Hematopoietic multipotent progenitor cell treated with erythropoietin and hydrocortisone succinate and interleukin-3 and kit ligand, for 6 days (in vitro differentiated cells): ENCODE measurements around the gene SIX5.
"Not testable (repeated sequence)": the region's sequence is repeated elsewhere in the genome, so short reads cannot be mapped to it uniquely, and the experiment has no call there.

Source experiments
- DNase-seq: peaks from one replicate; pipeline ENCODE4 v3.0.0-alpha.2; 2015

SIX5 gene

GRCh38 chr19:45768984-45769782, at the start of gene SIX5:
SIX5 (minus strand) TSS chr19:45769252; CDS start chr19:45768844, 408 bp downstream.
- DNase-seq = peak; percentile 98

- no peak for DNase-seq
Observed at GRCh38 chr19:45817725-45818301, 48.8 kb upstream of the SIX5 start.

- DNase-seq = peak; percentile 97
Observed at GRCh38 chr19:45817010-45817724, 48.1 kb upstream of the SIX5 start.

DNA sequence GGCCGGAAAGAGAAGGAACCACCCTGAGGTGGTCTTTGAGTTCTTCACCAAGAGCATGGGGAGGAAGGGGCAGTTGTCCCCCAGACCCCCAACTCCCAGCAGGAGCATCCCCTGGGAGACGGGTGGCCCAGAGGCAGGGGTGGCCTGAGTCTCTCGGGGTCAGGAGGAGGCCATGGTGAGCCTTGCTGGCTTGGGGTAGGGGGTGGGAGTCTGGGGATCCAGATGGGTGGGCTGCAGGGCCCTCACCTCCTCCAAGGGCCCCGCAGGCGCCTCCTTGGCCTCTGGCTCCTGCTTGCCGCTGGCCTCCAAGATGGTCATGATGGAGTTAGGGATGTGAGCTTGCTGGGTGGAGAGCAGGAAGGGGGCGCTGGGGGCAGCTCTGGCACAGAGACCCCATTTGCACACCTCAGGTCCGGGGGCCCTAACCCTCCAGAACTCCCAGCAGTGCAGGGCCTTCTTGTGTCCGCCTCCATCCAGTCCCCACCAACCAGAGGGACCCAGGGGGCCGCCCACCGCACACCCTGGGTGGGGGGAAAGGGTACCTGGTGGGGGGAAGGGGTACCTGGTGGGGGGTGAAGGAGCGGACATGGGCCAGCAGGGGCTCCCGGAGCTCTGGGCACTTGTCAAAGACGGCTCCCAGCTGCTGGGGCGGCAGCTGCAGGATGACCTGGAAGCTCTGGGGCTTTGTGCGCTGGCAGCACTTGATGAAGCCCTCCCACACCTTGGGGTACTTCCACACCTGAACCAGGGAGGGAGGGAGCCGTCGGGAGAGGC, 47.4 kb upstream of the SIX5 start:
- no peak for DNase-seq

GRCh38 chr19:45815481-45816216, 46.6 kb upstream of the SIX5 start:
- DNase-seq = no peak

DNA sequence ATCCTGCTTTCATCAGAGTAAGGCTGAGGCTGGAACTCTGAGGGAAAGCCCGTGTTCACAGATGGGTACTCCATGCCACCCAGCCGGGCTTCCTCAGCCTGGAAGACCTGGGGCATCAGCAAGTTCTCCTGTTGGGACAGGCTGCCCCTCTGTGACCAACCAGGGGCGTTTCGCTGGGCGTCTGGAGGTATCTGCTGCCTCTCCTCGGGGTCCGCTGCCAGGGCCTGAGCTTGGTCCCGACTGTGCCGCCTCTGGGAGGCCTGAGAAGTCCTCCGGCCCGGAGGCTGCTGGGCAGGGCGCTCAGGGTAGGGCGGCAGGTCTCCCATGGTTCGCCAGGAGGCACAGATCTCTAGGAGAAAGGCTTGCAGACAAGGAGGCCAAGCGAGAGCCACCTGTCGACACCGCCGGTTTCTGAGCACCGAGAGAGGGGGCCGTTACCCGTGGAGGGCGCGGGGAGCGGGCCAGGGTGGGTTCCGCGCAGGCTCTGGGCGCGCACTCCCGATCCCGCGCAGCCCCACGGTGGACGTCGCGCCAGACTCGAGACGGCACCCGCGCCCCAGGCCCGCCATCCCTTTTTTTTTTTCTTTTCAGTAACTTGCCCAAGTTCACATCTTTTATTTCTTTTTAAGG, 45.9 kb upstream of the SIX5 start, which contains the start of gene RSPH6A:
Gene RSPH6A, minus strand, starts transcription at position 458 of the 630 bp plus-strand sequence. Its CDS starts 132 bp downstream, at position 326.
- no peak for DNase-seq

DNA sequence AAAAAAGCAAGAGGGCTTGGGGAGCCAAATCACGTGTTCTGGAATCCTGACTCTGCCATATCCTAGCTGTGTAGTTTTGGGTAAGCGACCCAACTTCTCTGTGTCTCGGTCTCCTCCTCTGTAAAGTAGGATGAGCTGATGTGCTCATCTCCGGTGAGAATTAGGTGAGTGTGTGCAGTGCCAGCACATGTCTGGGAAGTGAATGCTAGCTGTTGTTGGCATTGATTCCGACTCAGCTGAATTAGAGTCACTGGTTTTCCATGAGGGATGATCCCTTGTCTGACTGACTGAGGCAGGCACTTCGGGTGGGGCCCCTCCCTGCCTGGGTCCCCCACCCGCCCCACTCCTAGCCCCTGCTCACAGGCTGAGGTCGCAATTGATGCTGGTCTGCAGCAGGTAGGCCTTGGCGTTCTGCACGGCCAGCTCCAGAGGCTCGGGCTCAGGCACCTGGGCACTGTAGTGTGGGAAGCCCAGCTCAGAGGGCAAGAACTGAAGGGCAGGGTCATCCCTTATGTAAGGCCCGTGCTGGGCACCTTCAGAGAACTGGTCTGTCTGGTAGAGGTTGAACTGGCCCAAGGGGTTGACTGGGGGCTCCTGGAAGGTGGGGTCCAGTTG, 45.2 kb upstream of the SIX5 start:
- DNase-seq = no peak

DNA sequence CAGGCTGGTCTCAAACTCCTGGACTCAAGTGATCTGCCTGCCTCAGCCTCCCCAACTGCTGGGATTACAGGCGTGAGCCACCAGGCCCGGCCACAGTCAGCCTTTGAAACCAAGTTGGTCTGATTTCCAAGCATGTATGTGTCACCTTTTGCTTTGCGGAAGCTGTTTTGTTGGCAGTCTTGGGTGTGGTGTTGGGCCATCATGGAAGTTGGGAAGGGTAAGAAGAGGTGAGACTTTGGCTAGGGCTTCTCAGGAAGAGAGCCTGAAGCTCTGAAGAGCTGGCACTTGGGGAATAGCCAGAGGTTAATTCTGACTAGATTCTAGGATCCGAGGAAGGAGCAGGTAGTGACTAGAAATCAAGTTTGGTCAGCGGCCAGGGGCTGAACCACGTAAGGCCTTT, 43.2 kb upstream of the SIX5 start:
- DNase-seq = no peak

GRCh38 chr19:45809643-45810159, 40.6 kb upstream of the SIX5 start:
- DNase-seq = peak; percentile 75

GRCh38 chr19:45805719-45806118, 36.7 kb upstream of the SIX5 start:
- DNase-seq = no peak

GRCh38 chr19:45804959-45805230, 35.8 kb upstream of the SIX5 start:
- DNase-seq = no peak

GRCh38 chr19:45804140-45804958, 35.3 kb upstream of the SIX5 start:
- no peak for DNase-seq

- no peak for DNase-seq
Observed at GRCh38 chr19:45801603-45802175, 32.6 kb upstream of the SIX5 start.

DNA sequence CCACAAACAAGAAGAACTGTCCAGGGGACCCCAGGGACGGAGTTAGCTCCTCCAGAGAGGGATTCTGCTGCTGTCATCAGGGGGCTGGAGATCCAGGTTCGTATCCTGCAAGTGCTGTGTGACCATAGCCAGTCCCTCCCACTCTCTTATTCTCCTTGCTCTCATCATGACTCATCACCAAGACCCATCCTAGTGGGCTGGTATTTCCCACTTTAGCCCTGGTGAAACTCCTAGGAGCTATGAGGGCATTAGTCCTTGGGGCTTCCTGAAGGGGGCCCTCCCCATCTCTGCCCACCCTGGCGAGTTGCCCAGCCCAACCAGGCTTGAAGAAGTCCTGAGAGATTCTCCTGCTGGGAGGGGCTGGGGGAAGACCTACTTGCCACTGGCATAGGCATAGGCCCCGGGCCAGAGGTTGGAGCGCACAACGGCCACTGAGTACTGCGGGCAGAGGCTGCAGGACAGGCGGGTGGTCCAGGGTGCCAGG, 31.1 kb upstream of the SIX5 start:
- DNase-seq = no peak

DNA sequence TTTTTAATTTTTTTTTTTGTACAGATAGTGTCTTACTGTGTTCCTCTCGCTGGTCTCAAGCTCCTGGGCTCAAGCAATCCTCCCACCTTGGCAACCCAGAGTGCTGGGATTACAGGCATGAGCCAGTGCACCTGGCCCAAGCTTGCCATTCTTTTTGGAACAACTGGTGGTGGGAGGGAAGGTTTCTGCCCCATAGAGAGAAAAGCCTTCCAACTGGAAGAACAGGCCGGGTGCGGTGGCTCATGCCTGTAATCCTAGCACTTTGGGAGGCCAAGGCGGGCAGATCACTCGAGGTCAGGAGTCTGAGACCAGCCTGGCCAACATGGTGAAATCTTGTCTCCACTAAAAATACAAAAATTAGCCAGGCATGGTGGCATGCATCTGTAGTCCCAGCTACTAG, 30.5 kb upstream of the SIX5 start:
- DNase-seq = not testable (repeated sequence)

DNA sequence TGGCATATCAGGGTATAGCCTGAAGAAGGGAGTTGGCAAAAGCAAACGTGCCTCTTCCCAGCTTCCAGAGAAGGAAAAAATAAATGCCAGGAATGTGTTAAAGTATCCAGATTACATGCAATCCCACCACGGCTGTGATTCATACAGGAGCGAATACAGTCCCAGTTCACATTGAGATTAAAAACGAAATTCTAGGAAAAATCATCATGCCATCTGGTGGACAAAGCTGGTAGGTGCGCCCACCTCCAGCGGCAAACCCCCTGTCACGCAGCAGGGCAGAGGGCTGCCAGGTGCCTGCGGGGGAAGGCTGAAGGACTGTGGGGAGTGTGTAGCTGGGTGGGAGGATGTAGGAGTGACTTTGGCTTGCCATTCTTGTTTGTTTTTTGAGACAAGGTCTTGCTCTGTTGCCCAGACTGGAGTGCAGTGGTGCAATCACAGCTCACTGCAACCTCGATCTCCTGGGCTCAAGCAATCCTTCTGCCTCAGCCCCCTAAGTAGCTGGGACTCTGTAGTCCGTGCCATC, 30.0 kb upstream of the SIX5 start:
- DNase-seq = peak; percentile 70

DNA sequence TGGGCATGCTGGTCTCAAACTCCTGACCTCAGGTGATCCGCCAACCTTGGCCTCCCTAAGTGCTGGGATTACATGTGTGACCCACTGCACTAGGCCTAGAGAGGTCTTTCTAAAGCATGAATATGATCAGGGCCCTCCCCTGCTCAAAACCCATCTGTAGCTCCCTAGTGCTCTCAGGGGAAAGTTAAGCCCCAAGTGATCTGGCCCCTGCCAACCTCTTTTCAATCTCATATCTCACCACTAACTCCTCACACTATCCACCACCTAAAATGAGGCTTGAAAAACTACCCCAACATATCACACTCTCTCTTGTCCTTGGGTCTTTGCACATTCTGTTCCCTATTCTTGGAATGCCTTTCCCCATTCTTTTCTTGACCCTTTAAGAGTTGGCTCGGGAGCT, 25.6 kb upstream of the SIX5 start:
- no peak for DNase-seq

- DNase-seq = no peak
Observed at GRCh38 chr19:45793876-45794275, 24.8 kb upstream of the SIX5 start.

- DNase-seq = no peak
Observed at GRCh38 chr19:45793178-45793564, 24.1 kb upstream of the SIX5 start.
